Caco-2 (cell line): Measurements from ENCODE around the gene STEAP1. TPM values are rescaled to one million over a fixed set of nuclear protein-coding genes. Genes with fewer than 3 reads are reported as not detected.

Experiments used
- BruUV-seq: library from RNA; stranded (reverse); fragments of 400-500 nt; replicated peaks from 2 replicates; lab custom pipeline; 2021; lab: Mats Ljungman, UMichigan
- CTCF ChIA-PET: fragments of 300-600 bp; sonication (Branson Sonifier 250); formaldehyde crosslinking; loops from one replicate; lab custom pipeline; 2022; ENCODE audit warnings: antibody characterized with exemption; lab: Charles Lee
- POLR2A ChIA-PET: fragments of 300-600 bp; sonication (Branson Sonifier 250); formaldehyde crosslinking; loops from one replicate; lab custom pipeline; 2022; ENCODE audit warnings: antibody characterized with exemption; lab: Charles Lee
- DNase-seq, 2 experiments: peaks; one replicate each; pipeline versions ENCODE4 v3.0.0 to v3.0.0-alpha.2; 2020 to 2022
- H3K27me3 ChIP-seq: replicated peaks from 2 replicates; pipeline ENCODE4 v1.6.0; 2011; ENCODE audit warnings: low read length; ENCODE audit not compliant: control insufficient read depth, insufficient read depth
- H3K36me3 ChIP-seq: 2 replicates; pipeline ENCODE4 v1.5.1; 2011; ENCODE audit warnings: low read length; ENCODE audit not compliant: control insufficient read depth, insufficient read depth
- H3K4me1 ChIP-seq: fragments of 250-450 bp; sonication (Bioruptor Pico); 2 replicates; pipeline ENCODE4 v1.5.1; 2020; ENCODE audit warnings: mild to moderate bottlenecking
- H3K4me3 ChIP-seq: 2 replicates; pipeline ENCODE4 v1.5.1; 2011; ENCODE audit warnings: low read depth, mild to moderate bottlenecking, control low read depth, low read length
- H3K9me3 ChIP-seq: fragments of 250-450 bp; sonication (Bioruptor Pico); 2 replicates; pipeline ENCODE4 v1.5.1; 2020; ENCODE audit warnings: mild to moderate bottlenecking, moderate library complexity
- H3K27ac Mint-ChIP-seq: one replicate; pipeline ENCODE4 v1.8.0; 2022; ENCODE audit warnings: mixed read lengths; ENCODE audit not compliant: unreplicated experiment
- H3K27me3 Mint-ChIP-seq: one replicate; pipeline ENCODE4 v1.8.0; 2022; ENCODE audit warnings: mixed read lengths; ENCODE audit not compliant: insufficient read depth, unreplicated experiment
- H3K36me3 Mint-ChIP-seq: one replicate; pipeline ENCODE4 v1.8.0; 2022; ENCODE audit warnings: mild to moderate bottlenecking, mixed read lengths; ENCODE audit not compliant: insufficient read depth, unreplicated experiment
- H3K4me1 Mint-ChIP-seq: one replicate; pipeline ENCODE4 v1.8.0; 2022; ENCODE audit warnings: low read depth, mixed read lengths; ENCODE audit not compliant: unreplicated experiment
- H3K4me3 Mint-ChIP-seq: one replicate; pipeline ENCODE4 v1.8.0; 2022; ENCODE audit warnings: mild to moderate bottlenecking, moderate library complexity, mixed read lengths; ENCODE audit not compliant: unreplicated experiment
- H3K9me3 Mint-ChIP-seq: one replicate; pipeline ENCODE4 v1.8.0; 2022; ENCODE audit warnings: mixed read lengths; ENCODE audit not compliant: unreplicated experiment
- CTCF ChIP-seq, 2 experiments: fragments of 200-600 bp in 1 of 2; IDR thresholded peaks; 1 replicate in 1 of 2; 2 replicates in 1 of 2; pipeline versions ENCODE4 v1.5.1 to v1.8.0; 2011 to 2022; ENCODE audit warnings: antibody characterized with exemption in 1 of 2, control low read depth in 1 of 2, inconsistent platforms in 1 of 2, low read depth in 1 of 2, low read length in 1 of 2, mild to moderate bottlenecking in 1 of 2, moderate library complexity in 1 of 2; ENCODE audit not compliant: insufficient read depth in 1 of 2, severe bottlenecking in 1 of 2, unreplicated experiment in 1 of 2
- intact Hi-C: fragments of 100-400 bp; cut with micrococcal nuclease; formaldehyde crosslinking; loops from one replicate; pipeline ENCODE4 v1.10.0; 2022; ENCODE audit not compliant: unreplicated experiment
- total RNA-seq: library from RNA; stranded (reverse); gene quantifications from 2 replicates; pipeline ENCODE4 v1.2.3, GENCODE V29; 2022

The STEAP1 gene
- total RNA-seq, 1 experiment from 2014 or later: 30.2 TPM

GRCh38 chr7:90173127-90173844 is 19.0 kb downstream of the STEAP1 start:
- H3K4me3 Mint-ChIP-seq: no peak overlapping the region
- no peak for TF ChIP-seq CTCF (IDR thresholded peaks at IDR 0.05; ENCODE audit: insufficient read depth in 1 of 2, low read depth in 1 of 2, low read length in 1 of 2, severe bottlenecking in 1 of 2, unreplicated experiment in 1 of 2)
- H3K27me3 ChIP-seq: no peaks in the 10 kb centered on the region
- no peaks in the 10 kb centered on the region for H3K36me3 ChIP-seq
- peaks cover 26% of the 10 kb centered on the region for H3K9me3 ChIP-seq
- no peaks in the 10 kb centered on the region for H3K27me3 Mint-ChIP-seq
- POLR2A ChIA-PET: no interaction called here
- no peak overlapping the region for H3K4me3 ChIP-seq
- no TSS peak for BruUV-seq
- DNase-seq: no peak
- no peaks in the 10 kb centered on the region for H3K4me1 Mint-ChIP-seq
- no peaks in the 10 kb centered on the region for H3K36me3 Mint-ChIP-seq
- H3K27ac Mint-ChIP-seq: no peak overlapping the region
- intact Hi-C loops: no loop called here
- H3K4me1 ChIP-seq: no peaks in the 10 kb centered on the region
- CTCF ChIA-PET: interaction anchor here (0.7 kb wide), 1 partner anchor 38 kb away, joined by 3 read pairs; the partner anchor contains the start of gene STEAP2
- H3K9me3 Mint-ChIP-seq: peaks cover 25% of the 10 kb centered on the region

GRCh38 chr7:90175667-90176066 is 21.4 kb downstream of the STEAP1 start:
- no peak overlapping the region for H3K4me3 Mint-ChIP-seq
- no TSS peak for BruUV-seq
- Histone ChIP-seq H3K4me1 (no peaks in the 10 kb centered on the region), H3K4me3 (no peak overlapping the region), H3K27me3 (no peaks in the 10 kb centered on the region), H3K9me3 (peaks cover 13% of the 10 kb centered on the region), H3K36me3 (no peaks in the 10 kb centered on the region)
- H3K4me1 Mint-ChIP-seq: no peaks in the 10 kb centered on the region
- H3K27ac Mint-ChIP-seq: no peak overlapping the region
- no peak for DNase-seq
- H3K9me3 Mint-ChIP-seq: peaks cover 13% of the 10 kb centered on the region
- H3K27me3 Mint-ChIP-seq: no peaks in the 10 kb centered on the region
- H3K36me3 Mint-ChIP-seq: no peaks in the 10 kb centered on the region
- POLR2A ChIA-PET: no interaction called here
- CTCF ChIA-PET: no interaction called here
- intact Hi-C loops: no loop called here
- TF ChIP-seq CTCF (IDR thresholded peaks at IDR 0.05; ENCODE audit: insufficient read depth in 1 of 2, low read depth in 1 of 2, low read length in 1 of 2, severe bottlenecking in 1 of 2, unreplicated experiment in 1 of 2): no peak

GRCh38 chr7:90176195-90176594 is 21.9 kb downstream of the STEAP1 start:
- intact Hi-C loops: no loop called here
- CTCF ChIA-PET: no interaction called here

More at GRCh38 chr7:90176195-90176594, 21.9 kb downstream of the STEAP1 start:
- Histone ChIP-seq H3K9me3 (peaks cover 13% of the 10 kb centered on the region), H3K4me1 (no peaks in the 10 kb centered on the region), H3K27me3 (no peaks in the 10 kb centered on the region), H3K4me3 (no peak overlapping the region), H3K36me3 (no peaks in the 10 kb centered on the region)
- no peaks in the 10 kb centered on the region for H3K27me3 Mint-ChIP-seq
- no peak for DNase-seq
- no peaks in the 10 kb centered on the region for H3K4me1 Mint-ChIP-seq
- no peak for TF ChIP-seq CTCF (IDR thresholded peaks at IDR 0.05; ENCODE audit: insufficient read depth in 1 of 2, low read depth in 1 of 2, low read length in 1 of 2, severe bottlenecking in 1 of 2, unreplicated experiment in 1 of 2)
- H3K4me3 Mint-ChIP-seq: no peak overlapping the region
- H3K27ac Mint-ChIP-seq: no peak overlapping the region
- peaks cover 7% of the 10 kb centered on the region for H3K9me3 Mint-ChIP-seq
- POLR2A ChIA-PET: no interaction called here
- BruUV-seq: no TSS peak
- no peaks in the 10 kb centered on the region for H3K36me3 Mint-ChIP-seq
